SK-N-SH (cell line): ENCODE measurements around the gene EFCAB13. TPM values are rescaled to one million over a fixed set of nuclear protein-coding genes. Genes with fewer than 3 reads are reported as not detected.

Experiments
- CTCF ChIA-PET: fragments of 300-600, 350-600 bp; formaldehyde crosslinking; extraction: SDS; loops from one replicate; lab custom pipeline; 2021; lab: Yijun Ruan, JAX
- POLR2A ChIA-PET: fragments of 350-600 bp; sonication (Branson Sonifier 250); formaldehyde crosslinking; extraction: SDS; loops from one replicate; lab custom pipeline; 2020; ENCODE audit warnings: antibody characterized with exemption, inconsistent platforms; lab: Yijun Ruan, JAX
- DNase-seq: peaks from one replicate; pipeline ENCODE4 v3.0.0; 2012
- H2AFZ ChIP-seq: fragments of 200-600 bp; sonication (generic); 2 replicates; pipeline ENCODE4 v1.8.1; 2016; ENCODE audit warnings: antibody characterized with exemption, mild to moderate bottlenecking, low read depth
- H3F3A ChIP-seq: fragments of 200-600 bp; sonication (generic); replicated peaks from 2 replicates; pipeline ENCODE3; 2016; ENCODE audit warnings: antibody characterized with exemption, mild to moderate bottlenecking; ENCODE audit not compliant: insufficient read depth
- H3K27ac ChIP-seq, 2 experiments: fragments of 200-500 bp in 1 of 2; fragments of 200-600 bp in 1 of 2; sonication (Bioruptor generic) in 1 of 2; sonication (generic), shearing (Covaris generic) in 1 of 2; 2 replicates each; pipeline versions ENCODE4 v1.5.1 to v1.6.1; 2014 to 2016; ENCODE audit warnings: low read depth in 2 of 2, inconsistent platforms in 1 of 2, low read length in 1 of 2, mild to moderate bottlenecking in 1 of 2, mixed read lengths in 1 of 2
- H3K27me3 ChIP-seq: fragments of 200-600 bp; sonication (generic), shearing (Covaris generic); 2 replicates; pipeline ENCODE4 v1.6.1; 2016; ENCODE audit warnings: mixed run types; ENCODE audit not compliant: insufficient read depth
- H3K36me3 ChIP-seq, 2 experiments: fragments of 200-500 bp in 1 of 2; fragments of 200-600 bp in 1 of 2; sonication (Bioruptor generic) in 1 of 2; sonication (generic) in 1 of 2; replicated peaks in 1 of 2; 2 replicates each; pipeline versions ENCODE3 to v1.5.1; 2014 to 2016; ENCODE audit warnings: low read length in 1 of 2, mild to moderate bottlenecking in 1 of 2; ENCODE audit not compliant: insufficient read depth in 2 of 2, control insufficient read depth in 1 of 2
- H3K4me1 ChIP-seq, 2 experiments: fragments of 200-500 bp in 1 of 2; fragments of 200-600 bp in 1 of 2; sonication (Bioruptor generic) in 1 of 2; sonication (generic), shearing (Covaris generic) in 1 of 2; 2 replicates each; pipeline versions ENCODE4 v1.5.1 to v1.6.1; 2014 to 2016; ENCODE audit warnings: low read depth in 1 of 2, low read length in 1 of 2, mixed run types in 1 of 2; ENCODE audit not compliant: insufficient read depth in 2 of 2, control insufficient read depth in 1 of 2
- H3K4me2 ChIP-seq: fragments of 200-600 bp; sonication (generic), shearing (Covaris generic); 2 replicates; pipeline ENCODE4 v1.6.1; 2017; ENCODE audit warnings: mixed run types
- H3K4me3 ChIP-seq, 2 experiments: fragments of 200-500 bp in 1 of 2; fragments of 200-600 bp in 1 of 2; sonication (Bioruptor generic) in 1 of 2; sonication (generic), shearing (Covaris generic) in 1 of 2; 2 replicates each; pipeline versions ENCODE4 v1.5.1 to v1.8.1; 2014 to 2016; ENCODE audit warnings: low read depth in 2 of 2, inconsistent platforms in 1 of 2, low read length in 1 of 2, mild to moderate bottlenecking in 1 of 2, mixed read lengths in 1 of 2, moderate library complexity in 1 of 2
- H3K79me2 ChIP-seq: fragments of 200-600 bp; sonication (generic); 2 replicates; pipeline ENCODE4 v1.8.1; 2017; ENCODE audit warnings: mild to moderate bottlenecking; ENCODE audit not compliant: insufficient read depth
- H3K9ac ChIP-seq: fragments of 200-600 bp; sonication (generic); 2 replicates; pipeline ENCODE4 v1.6.1; 2017; ENCODE audit warnings: mixed run types
- H3K9me2 ChIP-seq: fragments of 200-600 bp; sonication (generic); 2 replicates; pipeline ENCODE4 v1.6.1; 2017; ENCODE audit warnings: mixed run types
- H3K9me3 ChIP-seq: fragments of 200-600 bp; sonication (generic); 2 replicates; pipeline ENCODE4 v1.6.1; 2017; ENCODE audit warnings: mixed run types, mild to moderate bottlenecking, moderate library complexity
- H4K20me1 ChIP-seq: fragments of 200-600 bp; sonication (generic); 2 replicates; pipeline ENCODE4 v1.6.1; 2017; ENCODE audit warnings: mild to moderate bottlenecking, mixed run types; ENCODE audit not compliant: insufficient read depth
- CHD2 ChIP-seq: fragments of 150-350 bp; IDR thresholded peaks from 2 replicates; pipeline ENCODE4 v1.6.1; 2018; ENCODE audit warnings: low read length; ENCODE audit not compliant: partially characterized antibody
- FOXJ3 ChIP-seq: sonication (generic); formaldehyde crosslinking; IDR thresholded peaks from 2 replicates; pipeline ENCODE4 v1.5.1; 2020; ENCODE audit warnings: mild to moderate bottlenecking, missing genetic modification reagents
- GATA2 ChIP-seq: sonication (generic); formaldehyde crosslinking; IDR thresholded peaks from 2 replicates; pipeline ENCODE4 v1.5.0; 2020; ENCODE audit warnings: mild to moderate bottlenecking, missing genetic modification reagents
- MAX ChIP-seq: IDR thresholded peaks from 2 replicates; pipeline ENCODE4 v1.4.0; 2012; ENCODE audit warnings: low read depth
- MXI1 ChIP-seq: IDR thresholded peaks from 2 replicates; pipeline ENCODE4 v1.6.1; 2012; ENCODE audit warnings: mild to moderate bottlenecking, low read depth, low read length, improper control_type of control experiment
- NFIC ChIP-seq: IDR thresholded peaks from 2 replicates; pipeline ENCODE4 v1.4.0; 2012; ENCODE audit warnings: borderline replicate concordance
- PBX3 ChIP-seq: IDR thresholded peaks from 2 replicates; pipeline ENCODE4; 2012
- RCOR1 ChIP-seq: fragments of 150-350 bp; IDR thresholded peaks from 2 replicates; pipeline ENCODE4 v1.6.1; 2017; ENCODE audit warnings: antibody characterized with exemption, low read length
- SIN3A ChIP-seq: IDR thresholded peaks from 2 replicates; pipeline ENCODE4 v1.6.1; 2012; ENCODE audit warnings: low read depth, mild to moderate bottlenecking, low read length, moderate library complexity, borderline replicate concordance
- TAF1 ChIP-seq: IDR thresholded peaks from 2 replicates; pipeline ENCODE4 v1.6.1; 2012; ENCODE audit warnings: low read depth, mild to moderate bottlenecking, low read length, moderate library complexity, borderline replicate concordance
- TCF12 ChIP-seq: IDR thresholded peaks from 2 replicates; pipeline ENCODE4 v1.4.0; 2012
- YY1 ChIP-seq: IDR thresholded peaks from 2 replicates; pipeline ENCODE4 v1.4.0; 2012; ENCODE audit warnings: low read depth, mild to moderate bottlenecking
- WGBS: methylation state at CpG from one replicate; pipeline ENCODE4 v1.1.6; 2017; ENCODE audit warnings: low lambda C conversion rate; 5-methylcytosine and 5-hydroxymethylcytosine counted together
- polyA plus RNA-seq, 3 experiments: library from polyadenylated mRNA; depleted of rRNA; stranded (reverse); fragments of >200 nt; gene quantifications; 2 replicates each; pipeline ENCODE4 v1.2.3, GENCODE V29; 2012

EFCAB13 gene
- polyA plus RNA-seq, 1 of the 3 experiments (the other 2 are of a cell fraction), result 0.16 TPM

DNA sequence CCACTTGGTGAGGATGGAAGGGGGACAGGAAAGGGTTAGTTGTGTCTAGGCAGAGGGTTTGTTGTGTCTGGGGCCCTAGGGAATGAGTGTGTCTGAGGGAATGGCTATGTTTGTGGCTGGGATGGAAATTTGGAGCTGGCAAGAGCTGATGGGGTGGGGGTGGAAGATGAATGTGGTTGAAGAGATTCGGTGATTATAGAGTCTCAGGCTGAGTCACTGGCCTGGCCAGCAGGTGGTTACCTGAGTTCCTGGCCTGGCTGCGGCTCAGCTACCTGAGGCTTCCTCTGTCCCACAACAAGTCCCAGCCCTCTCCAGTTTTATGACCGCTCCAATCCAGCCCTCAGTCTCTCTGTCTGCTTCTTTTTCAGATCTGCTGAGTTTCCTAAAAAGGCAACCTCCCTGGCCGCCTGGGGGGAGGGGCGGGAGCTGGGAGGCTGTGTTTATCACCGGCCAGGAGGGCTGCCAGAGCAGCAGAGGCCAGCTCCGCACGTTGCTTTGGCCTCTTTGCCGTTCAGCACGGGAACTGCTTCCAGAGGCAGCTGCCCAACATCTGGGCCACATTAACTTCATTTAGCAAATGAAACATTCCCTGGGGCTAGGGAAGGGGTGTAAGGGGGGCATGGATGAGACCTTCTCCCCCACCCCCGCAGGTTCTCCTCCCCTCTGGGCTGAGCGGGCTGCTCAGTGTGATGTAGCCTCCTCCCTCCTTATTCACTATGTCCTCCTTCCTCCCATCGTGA lies 48.3 kb upstream of the EFCAB13 start (continued):
- TF ChIP-seq FOXJ3 (CRISPR knock-in tag), result peak; percentile 99
- peak; percentile 75 for TF ChIP-seq TCF12
- TF ChIP-seq CHD2, result peak; percentile 97
- TF ChIP-seq GATA2 (CRISPR knock-in tag), result peak; percentile 27; the same call in 1 of the 2 replicates
- TF ChIP-seq MAX, result peak; percentile 48; the same call in 1 of the 2 replicates
- TF ChIP-seq RCOR1, result peak; percentile 88
- TF ChIP-seq, all 33 proteins: peak for 14

DNA sequence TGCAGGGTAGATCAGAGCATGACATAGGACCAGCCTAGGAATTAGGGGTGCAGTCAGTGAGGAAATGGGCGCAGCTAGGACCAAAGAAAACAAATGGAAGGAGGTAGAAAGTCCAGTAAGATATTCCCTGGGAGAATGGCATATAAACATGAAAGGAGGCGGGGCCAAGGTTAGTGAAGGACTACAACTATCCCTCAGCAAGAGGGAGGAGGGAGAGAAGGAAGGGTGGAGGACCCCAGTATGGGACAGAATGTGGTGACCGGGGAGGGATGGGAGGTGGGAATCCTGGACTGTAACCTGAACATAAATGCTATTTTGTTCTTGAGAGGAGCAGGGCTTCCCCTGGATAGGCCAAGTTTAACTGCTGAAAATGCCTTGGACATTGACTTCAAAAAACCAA lies 47.3 kb upstream of the EFCAB13 start:
- Histone ChIP-seq H3K27me3 (no peaks in the 10 kb centered on the region), H3K4me2 (no peak overlapping the region), H4K20me1 (no peaks in the 10 kb centered on the region), H3K79me2 (no peaks in the 10 kb centered on the region), H3K27ac (peak overlapping the region in 1 of 2 experiments; percentile 78; a peak in 2 of 4 replicates), H3F3A (peaks cover 12% of the 10 kb centered on the region), H3K36me3 (no peaks in the 10 kb centered on the region), H2AFZ (no peak overlapping the region), H3K4me3 (no peak overlapping the region), H3K9me2 (no peaks in the 10 kb centered on the region), H3K4me1 (peaks cover 34 to 44% of the 10 kb centered on the region in 2 experiments), H3K9me3 (no peaks in the 10 kb centered on the region), H3K9ac (no peak overlapping the region)
- DNase-seq, result no peak
- 91% methylated on average over 3 of the region's 3 CpGs for WGBS
- TF ChIP-seq PBX3 (no peak), NFIC (no peak), YY1 (no peak)
- ChIA-PET POLR2A (interaction anchor here (0.9 to 1.6 kb wide), 4 partner anchors 8 to 20 kb away, joined by 3 to 5 read pairs (median 4); no protein-coding TSS in a partner anchor), CTCF (interaction anchor here (0.7 to 4.0 kb wide), 9 partner anchors 12 to 285 kb away, joined by 3 to 27 read pairs (median 4); partner anchors contain the start of gene ITGB3)

- no peak for DNase-seq
- Histone ChIP-seq H4K20me1 (no peaks in the 10 kb centered on the region), H3K9me3 (no peaks in the 10 kb centered on the region), H3K4me3 (no peak overlapping the region), H3K9ac (no peak overlapping the region), H3K4me2 (no peak overlapping the region), H2AFZ (no peak overlapping the region), H3K79me2 (no peaks in the 10 kb centered on the region), H3K27ac (no peak overlapping the region; a peak in 1 of 4 replicates), H3K9me2 (no peaks in the 10 kb centered on the region), H3K27me3 (no peaks in the 10 kb centered on the region), H3K4me1 (peaks cover 34 to 44% of the 10 kb centered on the region in 2 experiments), H3K36me3 (no peaks in the 10 kb centered on the region), H3F3A (peaks cover 12% of the 10 kb centered on the region)
- CTCF ChIA-PET, result interaction anchor here (3.8 to 4.0 kb wide), 2 partner anchors 39 to 47 kb away, joined by 16 to 27 read pairs; no protein-coding TSS in a partner anchor
- TF ChIP-seq SIN3A, result no peak
- no peak for TF ChIP-seq NFIC
- no peak for TF ChIP-seq FOXJ3 (CRISPR knock-in tag)
- no peak for TF ChIP-seq MXI1
- no peak for TF ChIP-seq TAF1
- 74% methylated on average over 10 of the region's 10 CpGs for WGBS
- POLR2A ChIA-PET, result interaction anchor here (1.6 kb wide), 1 partner anchor 9 kb away, joined by 5 read pairs; no protein-coding TSS in a partner anchor
These were observed 46.9 kb upstream of the EFCAB13 start for GRCh38 chr17:47276868-47277267.
